Measurements from ENCODE around the gene APOBR. TPM values are rescaled to one million over a fixed set of nuclear protein-coding genes. Genes with fewer than 3 reads are reported as not detected.
"Not testable (repeated sequence)": the region's sequence is repeated elsewhere in the genome, so short reads cannot be mapped to it uniquely, and the experiment has no call there.

APOBR gene
- total RNA-seq, 4 donors from 2014 or later = 0.49 to 2.1 (median 0.98) TPM

DNA sequence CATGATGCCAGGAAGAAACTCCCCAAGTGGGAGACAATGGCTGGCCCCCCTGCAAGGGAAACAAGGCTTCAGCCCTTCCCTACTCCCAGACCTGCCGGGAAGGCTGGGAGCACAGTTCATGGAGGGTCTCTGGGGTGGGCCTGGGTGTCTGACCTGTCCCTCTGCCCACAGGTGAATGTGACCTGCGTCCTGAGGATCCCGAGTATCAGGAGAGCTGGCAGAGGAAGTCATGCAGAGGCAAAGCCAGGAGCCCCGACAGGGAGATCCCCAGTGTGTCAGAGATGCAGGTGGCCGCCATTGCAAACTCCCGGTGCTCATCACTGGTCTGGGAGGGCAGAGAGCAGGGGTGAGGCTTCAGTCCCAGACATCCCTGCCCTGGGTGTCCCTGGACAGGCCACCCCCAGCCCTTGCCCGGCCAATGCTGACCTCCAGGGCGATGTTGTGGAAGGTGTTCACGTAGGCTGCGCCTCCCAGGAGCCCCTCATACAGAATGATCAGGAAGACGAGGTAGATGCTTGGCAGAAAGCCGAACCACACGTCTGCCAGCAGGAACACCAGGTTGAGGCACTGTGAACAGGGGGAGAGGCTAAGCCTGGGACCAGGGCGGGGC lies 17.0 kb upstream of the APOBR start:
- WGBS, 2 donors = 75 to 77% methylated on average over 8 of the region's 14 CpGs
- H3K27ac ChIP-seq = no peak overlapping the region
- H3K9me3 ChIP-seq = no peaks in the 10 kb centered on the region
- H3K27me3 ChIP-seq = no peaks in the 10 kb centered on the region
- intact Hi-C loops (cut with DNase I) = no loop called here
- TF ChIP-seq, protein P1, sequence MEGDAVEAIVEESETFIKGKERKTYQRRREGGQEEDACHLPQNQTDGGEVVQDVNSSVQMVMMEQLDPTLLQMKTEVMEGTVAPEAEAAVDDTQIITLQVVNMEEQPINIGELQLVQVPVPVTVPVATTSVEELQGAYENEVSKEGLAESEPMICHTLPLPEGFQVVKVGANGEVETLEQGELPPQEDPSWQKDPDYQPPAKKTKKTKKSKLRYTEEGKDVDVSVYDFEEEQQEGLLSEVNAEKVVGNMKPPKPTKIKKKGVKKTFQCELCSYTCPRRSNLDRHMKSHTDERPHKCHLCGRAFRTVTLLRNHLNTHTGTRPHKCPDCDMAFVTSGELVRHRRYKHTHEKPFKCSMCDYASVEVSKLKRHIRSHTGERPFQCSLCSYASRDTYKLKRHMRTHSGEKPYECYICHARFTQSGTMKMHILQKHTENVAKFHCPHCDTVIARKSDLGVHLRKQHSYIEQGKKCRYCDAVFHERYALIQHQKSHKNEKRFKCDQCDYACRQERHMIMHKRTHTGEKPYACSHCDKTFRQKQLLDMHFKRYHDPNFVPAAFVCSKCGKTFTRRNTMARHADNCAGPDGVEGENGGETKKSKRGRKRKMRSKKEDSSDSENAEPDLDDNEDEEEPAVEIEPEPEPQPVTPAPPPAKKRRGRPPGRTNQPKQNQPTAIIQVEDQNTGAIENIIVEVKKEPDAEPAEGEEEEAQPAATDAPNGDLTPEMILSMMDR (IDR thresholded peaks at IDR 0.05) = no peak
- no peak for TF ChIP-seq POLR2A (IDR thresholded peaks at IDR 0.05)
- H3K4me3 ChIP-seq = no peak overlapping the region
- H3K4me1 ChIP-seq = no peaks in the 10 kb centered on the region
- H3K36me3 ChIP-seq = peaks cover 4 to 95% (median 23%) of the 10 kb centered on the region in 3 donors
- DNase-seq = no peak

DNA sequence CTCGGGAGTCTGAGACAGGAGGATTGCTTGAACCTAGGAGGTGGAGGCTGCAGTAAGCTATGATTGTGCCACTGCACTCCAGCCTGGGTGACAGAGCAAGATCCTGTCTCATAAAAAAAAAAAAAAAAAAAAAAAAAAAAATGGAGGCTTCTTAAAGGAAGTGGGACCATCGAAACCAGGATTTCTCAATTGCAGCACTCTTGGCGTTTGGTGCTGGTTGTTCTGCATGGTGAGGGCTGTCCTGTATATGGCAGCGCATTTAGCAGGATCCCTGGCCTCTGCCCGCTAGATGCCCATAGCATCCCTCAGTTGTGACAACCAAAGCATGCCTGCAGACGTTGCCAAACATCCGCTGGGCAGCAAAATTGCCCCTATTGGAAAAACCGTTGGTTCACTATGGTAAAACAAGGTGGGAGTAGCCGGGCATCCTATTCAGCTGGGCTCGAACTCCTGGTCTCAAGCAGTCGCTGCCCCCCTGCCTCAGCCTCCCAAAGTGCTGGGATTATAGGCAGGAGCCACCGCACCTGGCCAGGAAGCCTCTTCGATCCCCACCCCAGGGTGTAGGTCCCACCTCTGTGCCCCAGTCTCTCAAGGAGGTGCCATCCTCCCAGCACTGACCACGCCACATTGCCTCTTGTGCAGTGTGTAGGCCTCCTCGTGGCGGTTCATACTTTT lies 15.8 kb upstream of the APOBR start:
- 83 to 90% methylated on average over 8 to 11 of the region's 16 CpGs for whole genome bisulfite sequencing, 2 donors
- Histone ChIP-seq H3K36me3 (peaks cover 4 to 100% (median 26%) of the 10 kb centered on the region in 3 donors), H3K4me3 (no peak overlapping the region), H3K4me1 (no peaks in the 10 kb centered on the region), H3K9me3 (no peaks in the 10 kb centered on the region), H3K27ac (no peak overlapping the region), H3K27me3 (no peaks in the 10 kb centered on the region)
- intact Hi-C loops (cut with DNase I) = no loop called here
- no peak for TF ChIP-seq POLR2A (IDR thresholded peaks at IDR 0.05)
- TF ChIP-seq, protein P1 (IDR thresholded peaks at IDR 0.05) = no peak
- no peak for DNase-seq

DNA sequence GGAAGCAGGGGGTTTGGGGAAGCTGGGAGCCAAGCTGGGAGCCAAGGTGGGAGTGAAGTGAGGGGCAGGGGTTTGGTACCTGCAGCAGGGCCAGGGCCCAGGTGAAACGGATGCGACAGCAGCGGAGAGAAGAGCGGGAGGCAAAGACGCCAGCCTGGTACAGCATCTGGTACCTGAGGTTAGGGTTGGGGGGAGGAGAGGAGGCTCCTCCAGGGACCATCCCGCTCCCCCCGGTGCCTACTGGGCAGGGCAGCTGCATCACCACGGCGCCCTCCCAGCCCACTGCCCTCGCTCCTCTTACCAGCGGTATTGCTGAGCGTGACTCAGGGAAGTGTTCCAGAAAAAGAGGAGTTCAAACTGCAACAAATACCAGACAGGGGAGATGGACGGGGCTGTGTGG lies 12.4 kb upstream of the APOBR start:
- WGBS, 2 donors = 89 to 98% methylated on average over 12 of the region's 13 CpGs
- Histone ChIP-seq H3K36me3 (peaks cover 15 to 100% (median 25%) of the 10 kb centered on the region in 3 donors), H3K4me3 (no peak overlapping the region), H3K27me3 (no peaks in the 10 kb centered on the region), H3K4me1 (no peaks in the 10 kb centered on the region), H3K27ac (no peak overlapping the region), H3K9me3 (no peaks in the 10 kb centered on the region)
- no peak for DNase-seq
- intact Hi-C loops (cut with DNase I) = no loop called here
- TF ChIP-seq POLR2A (IDR thresholded peaks at IDR 0.05) = no peak
- TF ChIP-seq, protein P1 (IDR thresholded peaks at IDR 0.05) = no peak

DNA sequence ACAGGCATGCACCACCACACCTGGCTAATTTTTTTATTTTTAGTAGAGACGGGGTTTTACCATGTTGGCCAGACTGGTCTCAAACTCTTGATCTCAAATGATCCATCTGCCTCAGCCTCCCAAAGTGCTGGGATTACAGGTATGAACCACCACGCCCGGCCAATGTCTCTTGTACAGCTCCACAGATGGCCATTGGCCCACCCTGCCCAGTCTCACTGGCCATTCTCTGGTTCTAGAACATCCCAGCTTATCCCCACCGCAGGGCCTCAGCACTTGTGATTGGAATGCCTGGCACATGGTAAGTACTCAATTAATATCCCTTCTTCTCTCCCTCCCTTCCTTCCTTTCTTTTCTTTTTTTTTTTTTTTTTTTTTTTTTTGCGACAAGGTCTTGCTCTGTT lies 11.1 kb upstream of the APOBR start:
- H3K27ac ChIP-seq; H3K9me3 ChIP-seq; H3K4me3 ChIP-seq; intact Hi-C loops (cut with DNase I); DNase-seq; H3K27me3 ChIP-seq; H3K4me1 ChIP-seq: not testable (repeated sequence)
- WGBS, 2 donors = 94 to 98% methylated on average over 5 of the region's 5 CpGs
- H3K36me3 ChIP-seq = peaks cover 15 to 100% (median 23%) of the 10 kb centered on the region in 3 donors

DNA sequence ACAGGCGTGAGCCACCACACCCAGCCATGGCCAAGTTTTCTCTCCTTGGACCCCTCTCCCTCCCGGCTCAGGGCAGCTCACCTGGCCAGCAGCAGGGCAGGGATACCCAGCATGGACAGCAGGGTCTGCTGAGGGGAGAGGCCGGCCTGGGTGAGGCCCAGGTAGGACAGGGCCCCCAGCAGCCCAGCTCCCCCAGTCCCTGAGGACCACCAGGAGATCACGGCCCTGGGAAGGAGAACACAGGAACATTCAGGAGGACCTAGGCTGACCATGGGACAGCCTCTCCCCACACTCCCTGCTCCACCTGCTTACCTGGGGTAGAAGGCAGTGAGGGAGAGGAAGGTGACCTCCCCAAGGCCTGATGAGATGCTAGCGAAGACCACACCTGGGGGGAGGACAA lies 8.2 kb upstream of the APOBR start:
- no peak for DNase-seq
- peaks cover 9 to 88% (median 28%) of the 10 kb centered on the region in 3 donors for H3K36me3 ChIP-seq
- intact Hi-C loops (cut with DNase I) = no loop called here

More for the DNA sequence above, 8.2 kb upstream of the APOBR start:
- H3K27ac ChIP-seq = no peak overlapping the region
- H3K9me3 ChIP-seq = no peaks in the 10 kb centered on the region
- WGBS, 2 donors = 100% methylated on average over 1 of the region's 5 CpGs
- no peak overlapping the region for H3K4me3 ChIP-seq
- no peaks in the 10 kb centered on the region for H3K27me3 ChIP-seq
- no peak for TF ChIP-seq POLR2A (IDR thresholded peaks at IDR 0.05)
- TF ChIP-seq, protein P1 (IDR thresholded peaks at IDR 0.05) = no peak
- H3K4me1 ChIP-seq = peaks cover 0 to 27% (median 11%) of the 10 kb centered on the region in 3 donors

Data from esophagus squamous epithelium (tissue), 5 donors.